Head of caudate nucleus (tissue), 42 donors: ENCODE data around the gene PITPNC1.

ENCODE experiments used
- DNase-seq, 42 donors: peaks; one replicate each; pipeline versions ENCODE4 v3.0.0 to v3.0.0-alpha.2; 2020 to 2021; ENCODE audit warnings: mixed read lengths in 7 of 42
- intact Hi-C: fragments of 100-400 bp; cut with DNase I; formaldehyde crosslinking; loops from one replicate; pipeline ENCODE4 v1.15.0; 2022

PITPNC1 gene

GRCh38 chr17:67442787-67443624 is 65.9 kb downstream of the PITPNC1 start:
- intact Hi-C loops, result no loop called here
- DNase-seq, result no peak

- intact Hi-C loops, result no loop called here
- peak in 1 of 42 donors; percentile 12 for DNase-seq
Observed at GRCh38 chr17:67443931-67444595, 67.0 kb downstream of the PITPNC1 start.

DNA sequence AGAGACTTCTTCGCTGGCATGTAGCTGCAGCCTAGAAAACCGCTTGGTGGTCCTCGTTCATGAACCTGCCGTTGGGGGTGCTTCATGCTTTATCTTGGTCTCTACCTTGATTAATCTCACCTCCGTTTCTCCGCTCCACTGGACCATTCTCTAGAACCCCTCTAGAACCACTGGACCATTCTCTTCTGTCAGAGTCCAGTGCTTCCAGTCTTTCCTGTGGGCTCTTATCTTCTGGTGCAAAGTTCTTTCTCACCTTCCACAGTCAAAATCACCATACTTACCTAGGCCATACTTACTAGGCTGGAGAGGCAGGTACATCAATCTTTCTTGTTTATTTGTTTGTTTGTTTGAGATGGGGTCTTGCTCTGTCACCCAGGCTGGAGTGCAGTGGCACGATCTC is 71.4 kb downstream of the PITPNC1 start:
- no peak for DNase-seq
- intact Hi-C loops, result no loop called here

- intact Hi-C loops, result no loop called here
- DNase-seq, result no peak
Observed at GRCh38 chr17:67449065-67449464, 72.0 kb downstream of the PITPNC1 start.

- intact Hi-C loops, result no loop called here
- DNase-seq, result no peak
Observed at GRCh38 chr17:67449845-67450755, 73.0 kb downstream of the PITPNC1 start.

GRCh38 chr17:67452681-67453554 is 75.8 kb downstream of the PITPNC1 start:
- DNase-seq, result no peak
- intact Hi-C loops, result no loop called here

- intact Hi-C loops, result no loop called here
- no peak for DNase-seq
Observed at GRCh38 chr17:67456103-67456502, 79.0 kb downstream of the PITPNC1 start.

GRCh38 chr17:67456889-67457288 is 79.8 kb downstream of the PITPNC1 start:
- intact Hi-C loops, result no loop called here
- peak in 1 of 42 donors; percentile 3 for DNase-seq

- DNase-seq, result no peak
- intact Hi-C loops, result no loop called here
Observed at GRCh38 chr17:67458203-67458602, 81.1 kb downstream of the PITPNC1 start.

DNA sequence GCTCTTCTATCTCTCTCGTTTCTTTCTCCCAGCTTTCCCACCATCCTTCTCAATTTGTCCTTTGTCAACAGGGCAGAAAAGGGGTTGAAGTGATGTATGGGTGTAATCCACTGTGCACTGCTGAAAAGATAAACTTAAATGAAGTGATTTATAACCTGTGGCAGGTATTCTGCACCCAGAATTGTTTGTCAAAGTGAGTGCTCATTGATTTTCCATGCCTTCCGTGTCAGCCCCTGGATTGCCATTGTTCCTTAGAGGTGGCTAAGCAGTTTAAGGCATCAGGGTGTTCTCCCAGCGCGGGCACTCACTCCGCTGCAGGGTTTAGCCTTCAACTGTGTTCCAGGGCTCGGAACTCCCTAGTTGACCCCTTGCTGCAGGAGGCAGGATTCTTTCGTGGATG is 82.9 kb downstream of the PITPNC1 start:
- intact Hi-C loops, result no loop called here
- peak in 4 of 42 donors; percentile 19 to 30 (median 26) for DNase-seq

DNA sequence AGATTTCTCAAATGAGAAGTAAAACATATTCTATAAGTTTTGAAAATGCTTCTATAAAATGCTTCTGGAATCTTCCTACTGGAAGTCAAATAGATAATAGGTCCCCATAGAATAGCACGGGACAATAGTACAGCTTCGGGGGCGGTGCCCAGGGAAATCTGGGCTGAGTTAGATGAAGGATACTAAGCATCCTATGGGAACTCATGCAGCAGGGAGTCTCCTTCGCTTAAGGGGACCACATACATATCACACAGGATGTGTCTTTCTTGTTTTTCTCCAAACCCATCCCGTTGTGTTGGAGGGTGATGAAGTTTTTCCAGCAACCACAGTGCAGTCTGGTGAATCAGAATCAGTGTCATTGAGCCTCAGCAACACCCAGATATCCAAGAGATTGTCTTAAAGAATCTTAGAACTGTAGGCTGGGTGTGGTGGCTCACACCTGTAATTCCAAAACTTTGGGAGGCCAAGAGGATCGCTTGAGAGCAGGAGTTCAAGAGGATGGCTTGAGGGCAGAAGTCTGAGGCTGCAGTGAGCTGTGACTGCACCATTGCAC is 84.2 kb downstream of the PITPNC1 start:
- DNase-seq, result no peak
- intact Hi-C loops, result no loop called here

DNA sequence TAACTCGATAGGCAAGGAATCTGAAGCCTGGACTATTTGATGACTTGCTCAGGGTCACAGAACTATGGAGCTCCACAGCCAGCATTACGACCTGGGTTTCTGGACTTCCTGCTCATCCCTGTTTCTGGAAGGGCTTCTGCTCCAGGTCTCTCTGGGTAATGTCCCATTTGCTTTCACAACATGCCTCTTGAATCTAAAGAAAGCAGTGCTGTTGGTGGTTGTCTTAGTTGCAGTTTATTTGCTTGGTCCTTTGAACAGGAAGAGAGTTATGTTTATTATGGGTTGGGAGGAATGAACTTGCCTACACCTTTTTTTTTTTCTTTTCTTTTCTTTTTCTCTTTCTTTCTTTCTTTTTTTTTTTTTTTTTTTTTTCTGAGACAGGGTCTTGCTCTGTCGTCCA is 84.8 kb downstream of the PITPNC1 start:
- intact Hi-C loops, result no loop called here
- DNase-seq, result no peak

GRCh38 chr17:67466251-67466796 is 89.2 kb downstream of the PITPNC1 start:
- intact Hi-C loops, result no loop called here
- DNase-seq, result no peak

- no peak for DNase-seq
- intact Hi-C loops, result no loop called here
Observed at GRCh38 chr17:67467500-67468455, 90.7 kb downstream of the PITPNC1 start.

DNA sequence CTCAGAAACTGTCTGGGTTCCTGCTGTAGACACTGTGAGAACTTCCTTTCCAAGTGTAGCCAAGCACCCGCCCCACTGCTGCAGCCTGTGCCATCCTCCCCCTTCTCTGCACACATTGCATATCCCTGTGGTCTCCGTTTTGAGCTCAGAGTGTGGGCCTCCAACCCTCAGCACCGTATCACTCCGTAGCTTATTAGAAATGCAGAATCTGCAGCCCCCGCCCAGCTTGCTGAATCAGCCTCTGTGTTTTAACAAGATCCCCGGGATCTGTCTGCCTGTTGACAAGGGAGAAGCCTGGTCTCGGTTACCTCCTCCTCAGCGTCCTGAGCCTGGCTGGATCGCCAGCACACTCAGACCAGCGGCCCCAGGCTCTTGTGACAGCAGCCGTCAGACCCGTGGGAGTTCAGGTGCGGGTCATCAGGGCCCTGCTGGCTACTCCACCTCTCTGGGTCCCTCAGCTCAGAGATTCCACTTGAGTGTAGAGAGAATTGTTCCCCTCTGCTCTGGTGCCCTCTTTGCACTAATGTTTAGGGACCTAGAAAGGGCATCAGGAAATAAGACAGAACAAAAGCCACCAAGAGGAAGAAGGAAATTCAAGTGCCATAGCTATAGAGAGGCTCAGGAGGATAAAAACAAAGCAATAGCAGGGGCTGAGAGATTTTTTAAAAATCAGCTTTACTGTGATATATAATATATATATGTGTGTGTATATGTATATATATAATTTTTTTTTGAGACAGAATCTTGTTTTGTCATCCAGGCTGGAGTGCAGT is 92.3 kb downstream of the PITPNC1 start:
- peak; percentile 38 to 96 (median 76) for DNase-seq
- intact Hi-C loops, result no loop called here

DNA sequence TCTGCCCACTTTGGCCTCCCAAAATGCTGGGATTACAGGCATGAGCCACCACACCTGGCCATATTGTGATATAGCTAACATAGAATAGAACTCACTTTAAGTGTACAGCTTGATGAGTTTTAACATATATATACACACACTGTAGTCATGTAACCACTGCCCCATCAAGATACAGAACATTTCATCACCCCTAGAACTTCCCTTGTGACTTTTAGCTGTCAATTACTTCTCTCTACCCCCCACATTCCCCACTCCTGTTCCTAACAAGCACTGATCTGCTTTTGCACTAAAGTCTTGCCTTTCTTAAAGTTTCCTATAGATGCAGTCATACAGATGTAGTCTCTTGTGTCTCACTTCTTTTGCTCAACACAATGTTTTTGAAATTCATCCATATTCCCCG is 93.1 kb downstream of the PITPNC1 start:
- intact Hi-C loops, result loop anchor here (5.0 kb wide), 1 partner anchor 93 kb away; the partner anchor contains the start of gene PITPNC1
- no peak for DNase-seq
